GM18511 (cell line): Measurements from ENCODE around the gene ITGA1.
A peak's percentile ranks its signal among the peaks of the same experiment; 100 is the strongest.

Source experiments
- ATAC-seq: cut with Tn5 transposase; IDR thresholded peaks from one replicate; pipeline ENCODE4 v1.9.1; 2021; ENCODE audit warnings: mild to moderate bottlenecking, moderate library complexity; ENCODE audit not compliant: unreplicated experiment

ITGA1 gene

DNA sequence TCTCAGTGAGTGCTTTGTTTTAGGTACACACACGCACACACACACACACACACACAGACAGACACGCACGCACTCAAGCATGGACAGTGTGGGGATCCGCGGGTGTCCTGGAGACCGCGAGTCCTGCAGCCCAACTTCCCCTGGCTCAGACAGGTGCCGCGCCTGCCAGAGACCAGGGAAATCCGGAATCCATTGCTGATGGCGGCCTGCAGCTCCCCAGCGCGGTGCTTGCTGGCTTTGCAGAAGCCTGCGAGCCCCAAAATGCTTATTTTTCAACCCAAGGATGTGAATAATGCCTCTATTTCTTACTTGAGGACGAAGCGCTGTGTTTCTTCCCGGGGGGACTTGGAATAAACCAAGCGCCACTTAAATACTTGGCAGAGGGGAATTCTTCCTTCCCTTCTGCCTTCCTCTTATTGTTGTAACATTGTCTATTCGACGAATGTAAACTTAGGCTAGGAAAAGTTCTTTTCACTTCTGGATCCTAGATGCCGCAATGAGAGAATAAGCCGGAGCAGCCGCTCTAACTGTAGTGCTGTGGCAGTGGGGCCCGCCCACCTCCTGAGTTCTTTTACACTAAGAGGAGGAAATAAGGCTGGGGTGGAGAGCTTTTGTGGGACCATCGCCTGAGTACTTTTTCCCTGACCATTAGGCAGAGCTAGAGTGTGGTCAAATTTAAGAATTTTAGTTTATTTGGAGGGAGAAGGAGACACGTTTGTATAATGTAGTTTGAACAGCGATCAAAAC is 202.2 kb downstream of the ITGA1 start:
- ATAC-seq: peak; percentile 43

- ATAC-seq: no peak
Observed at GRCh38 chr5:52990528-52990925, 202.8 kb downstream of the ITGA1 start.

DNA sequence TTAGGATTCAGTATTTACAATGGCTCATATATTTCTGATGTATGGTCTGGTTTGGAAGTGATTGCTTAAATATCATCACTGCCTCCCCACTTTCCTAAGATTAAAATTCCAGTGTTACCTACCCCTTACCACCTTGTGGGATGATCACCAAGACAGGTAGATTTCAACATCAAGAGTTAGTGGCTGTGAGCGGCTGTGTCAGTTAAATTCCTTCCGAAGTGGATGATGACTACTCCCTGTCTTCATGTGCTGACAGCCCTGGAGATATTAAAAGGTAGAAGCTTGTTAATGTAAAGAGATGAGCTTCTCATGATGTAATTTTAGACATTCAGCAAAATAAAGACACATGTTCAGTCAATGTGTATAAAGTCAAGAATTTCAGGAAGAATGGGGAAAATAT is 205.7 kb downstream of the ITGA1 start:
- ATAC-seq: no peak

DNA sequence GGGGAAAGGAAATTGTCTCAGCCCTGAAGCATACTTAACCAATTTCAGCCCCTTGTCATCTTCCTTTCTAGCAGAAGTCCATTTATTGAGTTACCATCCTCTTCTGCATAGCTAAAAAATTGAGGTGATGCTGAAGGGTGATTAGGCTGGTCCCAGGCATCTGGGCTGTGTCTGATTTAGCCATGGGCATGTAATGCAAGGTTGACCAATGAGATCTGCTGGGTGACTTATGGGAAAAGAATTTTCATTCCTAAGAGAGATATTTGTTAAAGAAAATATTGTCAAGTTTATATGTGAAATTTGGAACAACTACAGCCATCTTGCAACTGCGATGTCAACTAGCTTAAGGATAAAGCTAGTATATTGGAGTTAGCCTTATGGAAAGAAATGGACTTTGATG is 206.6 kb downstream of the ITGA1 start:
- ATAC-seq: no peak

GRCh38 chr5:52995095-52995494 is 207.4 kb downstream of the ITGA1 start:
- no peak for ATAC-seq

DNA sequence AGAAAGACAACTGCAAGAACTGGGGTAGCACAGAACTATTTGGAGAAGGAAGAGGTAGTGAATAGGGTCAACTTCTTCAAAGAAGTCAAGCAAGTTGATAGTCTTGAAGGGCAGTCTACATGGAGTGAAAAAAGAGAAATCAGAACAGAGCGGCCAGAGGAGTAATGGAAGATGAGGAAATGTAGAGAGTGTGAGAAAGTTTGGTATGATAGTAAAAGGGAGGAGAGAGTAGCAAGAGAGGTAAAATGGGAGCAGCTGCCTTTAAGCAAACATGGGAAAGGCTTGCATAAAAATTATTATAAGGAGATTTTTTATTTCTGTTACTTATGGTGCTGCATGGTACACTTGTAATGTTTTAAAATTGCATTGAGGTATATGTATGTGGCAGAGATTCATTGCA is 208.2 kb downstream of the ITGA1 start:
- ATAC-seq: no peak

- ATAC-seq: no peak
Observed at GRCh38 chr5:52996979-52997378, 209.3 kb downstream of the ITGA1 start.

- ATAC-seq: no peak
Observed at GRCh38 chr5:52997424-52997823, 209.7 kb downstream of the ITGA1 start.

DNA sequence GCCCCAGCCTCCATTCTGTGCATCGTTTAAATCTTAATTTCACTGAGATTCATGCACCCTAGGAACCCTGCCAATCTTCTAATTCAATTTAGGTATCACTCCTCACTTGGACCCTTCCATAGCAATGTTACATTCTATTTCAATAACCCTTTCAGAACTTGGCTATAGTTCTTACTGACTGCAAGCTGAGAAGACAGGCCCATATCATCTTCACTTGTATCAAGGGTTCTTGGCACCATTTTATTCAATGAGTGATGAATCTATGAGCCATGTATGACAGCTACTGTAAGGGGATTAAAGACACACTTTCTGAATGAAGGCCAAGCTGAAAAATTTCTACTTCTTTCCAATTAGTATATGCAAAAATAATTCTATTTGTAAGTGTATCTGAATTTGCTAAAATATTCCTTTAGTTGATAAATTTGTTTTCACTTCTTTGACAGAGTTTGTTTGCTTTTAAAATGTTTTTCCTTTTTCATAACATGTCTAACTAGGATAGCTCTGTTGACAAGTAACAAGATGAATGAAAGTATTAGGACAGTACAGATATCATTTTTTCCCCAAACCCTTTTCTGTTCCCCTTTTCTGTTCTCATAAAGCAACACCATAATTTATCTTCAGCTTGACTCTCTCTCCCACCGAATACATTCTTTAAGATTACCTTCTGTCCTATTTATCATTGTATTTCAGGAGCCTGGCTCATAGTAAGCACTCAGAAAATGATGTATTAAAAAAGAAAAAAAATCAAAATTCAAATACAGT is 211.0 kb downstream of the ITGA1 start:
- ATAC-seq: peak; percentile 67

GRCh38 chr5:52999344-52999949 is 211.7 kb downstream of the ITGA1 start:
- peak; percentile 50 for ATAC-seq

GRCh38 chr5:53001541-53001940 is 213.8 kb downstream of the ITGA1 start:
- no peak for ATAC-seq

DNA sequence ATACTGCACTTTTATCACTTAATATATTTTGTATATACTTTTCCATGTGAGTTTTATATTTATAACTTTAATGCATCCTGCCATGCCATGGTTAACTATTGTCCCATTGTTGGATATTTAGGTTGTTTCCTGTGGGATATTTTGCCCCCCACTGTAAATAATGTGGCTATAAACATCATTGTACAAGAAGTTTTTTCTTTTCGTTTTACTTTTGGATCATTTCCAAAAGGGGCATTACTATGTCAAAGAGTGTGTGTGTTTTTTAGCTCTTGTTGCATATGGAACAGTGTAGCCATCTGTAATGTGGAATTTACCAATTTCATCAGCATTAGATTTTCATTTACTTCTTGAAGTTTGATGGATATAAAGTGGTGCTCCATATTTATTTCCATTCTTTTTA is 214.8 kb downstream of the ITGA1 start:
- no peak for ATAC-seq

- ATAC-seq: no peak
Observed at GRCh38 chr5:53003144-53003543, 215.4 kb downstream of the ITGA1 start.

- ATAC-seq: no peak
Observed at GRCh38 chr5:53006911-53007890, 219.5 kb downstream of the ITGA1 start.

- peak; percentile 97 for ATAC-seq
Observed at GRCh38 chr5:53008751-53009150, 221.0 kb downstream of the ITGA1 start.
